HG02623 (cell line): ENCODE data around the gene UBE2O.

Experiments
- ATAC-seq: cut with Tn5 transposase; IDR thresholded peaks from one replicate; pipeline ENCODE4 v1.9.1; 2021; ENCODE audit warnings: moderate library complexity; ENCODE audit not compliant: unreplicated experiment

UBE2O gene

GRCh38 chr17:76442341-76443338 lies 10.3 kb downstream of the UBE2O start:
- ATAC-seq = no peak

- no peak for ATAC-seq
Measured at GRCh38 chr17:76441686-76442340, 11.1 kb downstream of the UBE2O start.

GRCh38 chr17:76440751-76441362 lies 12.1 kb downstream of the UBE2O start:
- no peak for ATAC-seq

GRCh38 chr17:76439314-76439928 lies 13.5 kb downstream of the UBE2O start:
- ATAC-seq = no peak

- ATAC-seq = no peak
Measured at GRCh38 chr17:76438906-76439305, 14.0 kb downstream of the UBE2O start.

- ATAC-seq = no peak
Measured at GRCh38 chr17:76437467-76438402, 15.2 kb downstream of the UBE2O start.

- no peak for ATAC-seq
Measured at GRCh38 chr17:76435751-76436150, 17.2 kb downstream of the UBE2O start.

- ATAC-seq = no peak
Measured at GRCh38 chr17:76434870-76435269, 18.1 kb downstream of the UBE2O start.

GRCh38 chr17:76433693-76434092 lies 19.3 kb downstream of the UBE2O start:
- no peak for ATAC-seq

- ATAC-seq = no peak
Measured at GRCh38 chr17:76432712-76433336, 20.1 kb downstream of the UBE2O start.

- no peak for ATAC-seq
Measured at GRCh38 chr17:76432004-76432403, 20.9 kb downstream of the UBE2O start.

- no peak for ATAC-seq
Measured at GRCh38 chr17:76431509-76431908, 21.4 kb downstream of the UBE2O start.

- ATAC-seq = no peak
Measured at GRCh38 chr17:76428511-76428910, 24.4 kb downstream of the UBE2O start.

- no peak for ATAC-seq
Measured at GRCh38 chr17:76427501-76428231, 25.3 kb downstream of the UBE2O start.

- ATAC-seq = no peak
Measured at GRCh38 chr17:76426853-76427252, 26.1 kb downstream of the UBE2O start.

GRCh38 chr17:76422860-76423259 lies 30.1 kb downstream of the UBE2O start:
- ATAC-seq = no peak

GRCh38 chr17:76422406-76422805 lies 30.5 kb downstream of the UBE2O start:
- no peak for ATAC-seq

GRCh38 chr17:76421044-76421407 lies 31.9 kb downstream of the UBE2O start:
- no peak for ATAC-seq
